ENCODE results near the gene ADD1. TPM values are rescaled to one million over a fixed set of nuclear protein-coding genes. Genes with fewer than 3 reads are reported as not detected.
A peak's percentile ranks its signal among the peaks of the same experiment; 100 is the strongest.

ADD1 gene
- total and polyA plus RNA-seq, 7 donors = 124 to 224 (median 176) TPM

GRCh38 chr4:2858451-2859217, 15.0 kb downstream of the ADD1 start:
- Histone ChIP-seq H3K36me3 (ENCODE audit: insufficient read depth in 1 of 2, low read depth in 1 of 2) (peaks cover 3 to 5% of the 10 kb centered on the region in 2 donors), H3K4me1 (peaks cover 90% of the 10 kb centered on the region), H3K27ac (peak overlapping the region; percentile 81), H3K9me3 (no peaks in the 10 kb centered on the region), H3K4me3 (no peak overlapping the region), H3K27me3 (ENCODE audit: insufficient read depth in 3 of 3, low read length in 2 of 3) (no peaks in the 10 kb centered on the region)
- ATAC-seq = peak; percentile 49 to 85 (median 78)
- no peak for TF ChIP-seq CTCF (IDR thresholded peaks at IDR 0.05)
- intact Hi-C loops (cut with DNase I) = no loop called here
- WGBS, 3 donors = 42 to 53% (median 48%) methylated on average over 7 of the region's 7 CpGs
- DNase-seq = no peak

GRCh38 chr4:2859514-2859913, 15.9 kb downstream of the ADD1 start:
- H3K36me3 ChIP-seq (ENCODE audit: insufficient read depth in 1 of 2, low read depth in 1 of 2) = no peaks in the 10 kb centered on the region
- intact Hi-C loops (cut with DNase I) = no loop called here
- H3K27ac ChIP-seq = peak overlapping the region; percentile 81
- no peak for TF ChIP-seq CTCF (IDR thresholded peaks at IDR 0.05)
- ATAC-seq (no peak), DNase-seq (no peak)
- peaks cover 92% of the 10 kb centered on the region for H3K4me1 ChIP-seq
- WGBS, 3 donors = 35 to 40% (median 36%) methylated on average over 3 of the region's 3 CpGs
- no peaks in the 10 kb centered on the region for H3K27me3 ChIP-seq (ENCODE audit: insufficient read depth in 3 of 3, low read length in 2 of 3)
- H3K4me3 ChIP-seq = no peak overlapping the region
- H3K9me3 ChIP-seq = no peaks in the 10 kb centered on the region

- DNase-seq (peak in 1 of 2 donors; percentile 59), ATAC-seq (peak in 3 of 4 donors; percentile 25 to 50 (median 48))
- Histone ChIP-seq H3K27ac (peak overlapping the region; percentile 81), H3K36me3 (ENCODE audit: insufficient read depth in 1 of 2, low read depth in 1 of 2) (no peaks in the 10 kb centered on the region), H3K4me1 (peaks cover 92% of the 10 kb centered on the region), H3K4me3 (no peak overlapping the region), H3K27me3 (ENCODE audit: insufficient read depth in 3 of 3, low read length in 2 of 3) (no peaks in the 10 kb centered on the region), H3K9me3 (no peaks in the 10 kb centered on the region)
- no peak for TF ChIP-seq CTCF (IDR thresholded peaks at IDR 0.05)
- intact Hi-C loops (cut with DNase I) = no loop called here
- 59 to 64% (median 64%) methylated on average over 6 of the region's 6 CpGs for WGBS, 3 donors
Observed at GRCh38 chr4:2860391-2861348, 17.0 kb downstream of the ADD1 start.

- peaks cover 97% of the 10 kb centered on the region for H3K4me1 ChIP-seq
- no peaks in the 10 kb centered on the region for H3K36me3 ChIP-seq (ENCODE audit: insufficient read depth in 1 of 2, low read depth in 1 of 2)
Observed at GRCh38 chr4:2861631-2862436, 18.2 kb downstream of the ADD1 start.

More at GRCh38 chr4:2861631-2862436, 18.2 kb downstream of the ADD1 start:
- no peaks in the 10 kb centered on the region for H3K9me3 ChIP-seq
- no peaks in the 10 kb centered on the region for H3K27me3 ChIP-seq (ENCODE audit: insufficient read depth in 3 of 3, low read length in 2 of 3)
- ATAC-seq (peak in 3 of 4 donors; percentile 8 to 36 (median 18)), DNase-seq (no peak)
- WGBS, 3 donors = 51 to 73% (median 53%) methylated on average over 4 of the region's 4 CpGs
- TF ChIP-seq CTCF (IDR thresholded peaks at IDR 0.05) = no peak
- H3K27ac ChIP-seq = peak overlapping the region; percentile 81
- intact Hi-C loops (cut with DNase I) = no loop called here
- H3K4me3 ChIP-seq = no peak overlapping the region
